HG03469 (cell line): ENCODE data around the gene EIPR1.
A peak's percentile ranks its signal among the peaks of the same experiment; 100 is the strongest.

ENCODE experiments used
- ATAC-seq: cut with Tn5 transposase; IDR thresholded peaks from one replicate; pipeline ENCODE4 v1.9.1; 2021; ENCODE audit warnings: mild to moderate bottlenecking, moderate library complexity, moderate number of reproducible peaks; ENCODE audit not compliant: unreplicated experiment

Gene EIPR1

GRCh38 chr2:3377612-3378432 is at the start of gene EIPR1:
EIPR1 (minus strand) TSS chr2:3377818; CDS start chr2:3377689, 129 bp downstream.
- peak; percentile 79 for ATAC-seq

GRCh38 chr2:3427272-3427671 is 49.7 kb upstream of the EIPR1 start:
- no peak for ATAC-seq

- no peak for ATAC-seq
These were observed 49.0 kb upstream of the EIPR1 start for GRCh38 chr2:3426615-3427014.

- ATAC-seq = no peak
These were observed 46.7 kb upstream of the EIPR1 start for GRCh38 chr2:3424171-3424795.

GRCh38 chr2:3423492-3424170 is 46.0 kb upstream of the EIPR1 start:
- no peak for ATAC-seq

GRCh38 chr2:3422161-3422779 is 44.7 kb upstream of the EIPR1 start:
- no peak for ATAC-seq

- no peak for ATAC-seq
These were observed 44.0 kb upstream of the EIPR1 start for GRCh38 chr2:3421580-3421979.

GRCh38 chr2:3420769-3421397 is 43.3 kb upstream of the EIPR1 start:
- no peak for ATAC-seq

GRCh38 chr2:3420076-3420768 is 42.6 kb upstream of the EIPR1 start:
- no peak for ATAC-seq

GRCh38 chr2:3418766-3419404 is 41.3 kb upstream of the EIPR1 start:
- ATAC-seq = no peak

- ATAC-seq = no peak
These were observed 36.7 kb upstream of the EIPR1 start for GRCh38 chr2:3414133-3414860.

GRCh38 chr2:3413697-3414096 is 36.1 kb upstream of the EIPR1 start:
- no peak for ATAC-seq

- ATAC-seq = no peak
These were observed 33.5 kb upstream of the EIPR1 start for GRCh38 chr2:3411103-3411502.

GRCh38 chr2:3409627-3410170 is 32.1 kb upstream of the EIPR1 start:
- ATAC-seq = no peak

- ATAC-seq = no peak
These were observed 31.2 kb upstream of the EIPR1 start for GRCh38 chr2:3408781-3409180.

GRCh38 chr2:3406501-3406900 is 28.9 kb upstream of the EIPR1 start:
- ATAC-seq = no peak

- no peak for ATAC-seq
These were observed 28.3 kb upstream of the EIPR1 start for GRCh38 chr2:3405876-3406275.

GRCh38 chr2:3405307-3405706 is 27.7 kb upstream of the EIPR1 start:
- ATAC-seq = no peak

GRCh38 chr2:3404349-3404894 is 26.8 kb upstream of the EIPR1 start:
- ATAC-seq = no peak
